ENCODE measurements around the gene PPM1F. TPM values are rescaled to one million over a fixed set of nuclear protein-coding genes. Genes with fewer than 3 reads are reported as not detected.

PPM1F gene
- total RNA-seq, 4 donors from 2014 or later: 22.9 to 78.0 (median 36.8) TPM

DNA sequence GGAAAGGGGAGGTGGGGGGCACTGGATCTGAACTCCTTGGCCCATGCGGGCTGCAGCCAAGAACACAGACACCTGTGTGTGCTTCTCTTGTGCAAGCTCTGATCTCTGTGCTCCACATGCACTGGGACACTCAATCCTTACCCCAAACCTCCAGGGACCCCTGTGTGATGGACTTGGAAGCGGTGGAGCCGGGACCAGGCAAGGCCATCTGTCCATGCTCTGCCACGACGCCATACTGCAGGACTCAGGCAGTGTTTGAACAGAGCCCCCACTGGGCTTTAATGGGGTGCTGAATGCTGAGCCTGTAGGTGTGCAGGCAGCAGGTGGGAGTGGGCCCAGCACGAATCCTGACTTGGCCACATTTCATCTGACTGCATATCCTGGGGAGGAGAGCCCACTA is 23.4 kb downstream of the PPM1F start:
- no peak overlapping the region for H3K4me3 ChIP-seq
- H3K27me3 ChIP-seq: no peaks in the 10 kb centered on the region
- H3K27ac ChIP-seq: no peak overlapping the region
- H3K4me1 ChIP-seq: no peaks in the 10 kb centered on the region
- H3K36me3 ChIP-seq: peaks cover 0 to 96% of the 10 kb centered on the region in 2 donors
- no peak for TF ChIP-seq POLR2AphosphoS5 (IDR thresholded peaks at IDR 0.05)
- no peak for TF ChIP-seq CTCF (IDR thresholded peaks at IDR 0.05)
- TF ChIP-seq EP300 (IDR thresholded peaks at IDR 0.05): no peak
- TF ChIP-seq POLR2A (IDR thresholded peaks at IDR 0.05): no peak
- no peaks in the 10 kb centered on the region for H3K9me3 ChIP-seq
- WGBS, 2 donors (ENCODE audit: low coverage in 1 of 2): 40% methylated on average over 1 of the region's 6 CpGs; no CpG with 5 or more reads in 1 of the 2 donors
- ATAC-seq: no peak

- Histone ChIP-seq H3K36me3 (peaks cover 0 to 99% of the 10 kb centered on the region in 2 donors), H3K4me1 (no peaks in the 10 kb centered on the region), H3K4me3 (no peak overlapping the region), H3K27me3 (no peaks in the 10 kb centered on the region), H3K9me3 (no peaks in the 10 kb centered on the region), H3K27ac (no peak overlapping the region)
- ATAC-seq: no peak
- WGBS, 2 donors (ENCODE audit: low coverage in 1 of 2): 67% methylated on average over 5 of the region's 12 CpGs; no CpG with 5 or more reads in 1 of the 2 donors
- no peak for TF ChIP-seq EP300 (IDR thresholded peaks at IDR 0.05)
- no peak for TF ChIP-seq POLR2AphosphoS5 (IDR thresholded peaks at IDR 0.05)
- TF ChIP-seq CTCF (IDR thresholded peaks at IDR 0.05): no peak
- no peak for TF ChIP-seq POLR2A (IDR thresholded peaks at IDR 0.05)
These were observed 24.6 kb downstream of the PPM1F start for GRCh38 chr22:21928048-21928447.

DNA sequence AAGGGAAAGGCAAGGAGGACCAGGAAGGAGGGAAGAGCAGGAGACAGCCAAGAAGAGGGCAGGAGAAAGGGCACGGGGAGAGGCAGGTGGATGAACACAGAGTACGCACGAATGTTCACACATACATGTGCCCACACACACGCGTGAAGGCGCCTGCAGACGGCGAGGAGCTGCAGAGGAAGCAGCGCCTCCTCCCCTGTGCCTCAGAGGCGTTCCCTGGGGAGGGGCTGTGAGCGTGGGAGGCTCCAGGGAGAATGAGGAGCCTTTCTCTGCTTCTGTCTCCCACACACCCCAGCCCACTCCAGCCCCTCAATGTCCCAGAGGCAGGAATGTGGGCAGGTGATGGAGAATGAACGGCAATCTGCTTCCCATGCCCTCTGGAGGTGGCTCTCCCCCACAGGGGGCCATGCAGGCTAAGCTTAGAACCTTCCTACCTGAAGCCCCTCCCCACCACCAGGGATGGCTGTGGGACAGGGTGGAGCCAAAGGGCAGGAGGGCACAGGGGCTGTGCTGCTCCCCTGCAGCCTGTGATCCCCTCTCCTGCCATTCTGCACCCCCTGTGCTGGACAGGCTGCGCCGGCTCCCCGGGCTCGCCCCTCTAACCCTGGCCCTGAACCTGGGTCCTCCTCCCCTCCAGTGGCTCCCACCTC is 25.3 kb downstream of the PPM1F start:
- H3K9me3 ChIP-seq: no peaks in the 10 kb centered on the region
- no peak for ATAC-seq
- peaks cover 0 to 99% of the 10 kb centered on the region in 2 donors for H3K36me3 ChIP-seq
- H3K4me3 ChIP-seq: no peak overlapping the region
- no peaks in the 10 kb centered on the region for H3K4me1 ChIP-seq
- 82 to 90% methylated on average over 6 to 10 of the region's 16 CpGs for WGBS, 2 donors (ENCODE audit: low coverage in 1 of 2)
- no peak overlapping the region for H3K27ac ChIP-seq
- TF ChIP-seq CTCF (IDR thresholded peaks at IDR 0.05) (no peak), POLR2AphosphoS5 (IDR thresholded peaks at IDR 0.05) (no peak), EP300 (IDR thresholded peaks at IDR 0.05) (no peak), POLR2A (IDR thresholded peaks at IDR 0.05) (no peak)
- H3K27me3 ChIP-seq: no peaks in the 10 kb centered on the region

GRCh38 chr22:21926728-21927127 is 25.9 kb downstream of the PPM1F start:
- WGBS, 2 donors (ENCODE audit: low coverage in 1 of 2): no CpG with 5 or more reads among the region's 4 CpGs
- Histone ChIP-seq H3K9me3 (no peaks in the 10 kb centered on the region), H3K36me3 (peaks cover 0 to 99% of the 10 kb centered on the region in 2 donors), H3K4me3 (no peak overlapping the region), H3K4me1 (no peaks in the 10 kb centered on the region), H3K27me3 (no peaks in the 10 kb centered on the region), H3K27ac (no peak overlapping the region)
- no peak for ATAC-seq
- TF ChIP-seq POLR2AphosphoS5 (IDR thresholded peaks at IDR 0.05) (no peak), CTCF (IDR thresholded peaks at IDR 0.05) (no peak)

DNA sequence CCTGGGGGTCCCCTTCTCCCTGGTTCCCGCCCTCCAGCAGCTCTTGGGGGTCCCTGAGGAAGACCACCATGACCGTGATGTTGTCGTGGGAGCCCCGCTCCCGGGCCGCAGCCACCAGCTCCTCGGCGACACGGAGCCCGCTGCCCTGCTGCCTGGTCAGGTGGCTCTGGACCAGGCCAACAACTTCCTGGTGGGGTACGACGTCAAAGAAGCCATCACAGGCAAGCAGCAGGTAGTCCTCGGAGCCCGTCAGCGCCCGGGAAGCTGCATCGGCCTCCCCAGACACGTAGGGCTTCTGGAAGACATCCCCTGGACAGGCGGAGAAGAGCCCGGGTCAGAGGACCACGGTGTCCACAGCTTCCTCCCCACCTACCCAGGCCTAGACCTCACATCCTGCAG is 29.5 kb downstream of the PPM1F start:
- no peak overlapping the region for H3K4me3 ChIP-seq
- H3K27ac ChIP-seq: no peak overlapping the region
- H3K36me3 ChIP-seq: peaks cover 0 to 89% of the 10 kb centered on the region in 2 donors
- no peaks in the 10 kb centered on the region for H3K27me3 ChIP-seq
- ATAC-seq: no peak
- H3K4me1 ChIP-seq: no peaks in the 10 kb centered on the region
- no peaks in the 10 kb centered on the region for H3K9me3 ChIP-seq
- 100% methylated on average over 1 of the region's 21 CpGs for WGBS, 2 donors (ENCODE audit: low coverage in 1 of 2)
- TF ChIP-seq EP300 (IDR thresholded peaks at IDR 0.05) (no peak), CTCF (IDR thresholded peaks at IDR 0.05) (no peak), POLR2A (IDR thresholded peaks at IDR 0.05) (no peak), POLR2AphosphoS5 (IDR thresholded peaks at IDR 0.05) (no peak)
